GM23338 (cell line): ENCODE results near the gene IRF2BPL. TPM values are rescaled to one million over a fixed set of nuclear protein-coding genes. Genes with fewer than 3 reads are reported as not detected.

Experiments
- ATAC-seq: fragments of 200-7000 bp; cut with Tn5 transposase; 3 replicates; pipeline ENCODE4 v1.9.1; 2020
- DNase-seq: peaks from one replicate; pipeline ENCODE4 v3.0.0-alpha.2; 2015; ENCODE audit warnings: low spot score
- H2AFZ ChIP-seq: fragments of 200-600 bp; sonication (generic); 2 replicates; pipeline ENCODE4 v1.8.0; 2016; ENCODE audit warnings: antibody characterized with exemption, mild to moderate bottlenecking, moderate library complexity
- H3F3A ChIP-seq: fragments of 200-600 bp; sonication (generic); replicated peaks from 2 replicates; pipeline ENCODE4 v1.8.0; 2017; ENCODE audit warnings: antibody characterized with exemption, mixed run types, low read depth
- H3K27ac ChIP-seq: fragments of 200-600 bp; sonication (generic); 2 replicates; pipeline ENCODE4 v1.6.1; 2016; ENCODE audit warnings: low read depth
- H3K27me3 ChIP-seq: fragments of 200-600 bp; sonication (generic); 2 replicates; pipeline ENCODE4 v1.8.0; 2016; ENCODE audit warnings: mild to moderate bottlenecking, mixed run types, moderate library complexity; ENCODE audit not compliant: insufficient read depth
- H3K36me3 ChIP-seq: fragments of 200-600 bp; sonication (generic); 2 replicates; pipeline ENCODE4 v1.8.0; 2016; ENCODE audit warnings: mild to moderate bottlenecking; ENCODE audit not compliant: insufficient read depth
- H3K4me1 ChIP-seq: fragments of 200-600 bp; sonication (generic); 2 replicates; pipeline ENCODE4 v1.8.0; 2016; ENCODE audit warnings: mild to moderate bottlenecking, moderate library complexity; ENCODE audit not compliant: insufficient read depth
- H3K4me2 ChIP-seq: fragments of 200-600 bp; sonication (generic); 2 replicates; pipeline ENCODE4 v1.7.1; 2017; ENCODE audit warnings: mixed run types
- H3K4me3 ChIP-seq: fragments of 200-600 bp; sonication (generic); 2 replicates; pipeline ENCODE4 v1.6.1; 2016; ENCODE audit warnings: mixed run types
- H3K79me2 ChIP-seq: fragments of 200-600 bp; sonication (generic); replicated peaks from 2 replicates; pipeline ENCODE4 v1.8.0; 2017; ENCODE audit warnings: mild to moderate bottlenecking; ENCODE audit not compliant: insufficient read depth
- H3K9me2 ChIP-seq: fragments of 200-600 bp; sonication (generic); 2 replicates; pipeline ENCODE4 v1.8.0; 2017; ENCODE audit not compliant: insufficient read depth
- H4K20me1 ChIP-seq: fragments of 200-600 bp; sonication (generic); replicated peaks from 2 replicates; pipeline ENCODE4 v1.8.0; 2017; ENCODE audit warnings: mild to moderate bottlenecking; ENCODE audit not compliant: insufficient read depth
- H3K27ac Mint-ChIP-seq: 2 replicates; pipeline ENCODE4 v1.8.0; 2020; ENCODE audit warnings: inconsistent platforms, mild to moderate bottlenecking, moderate library complexity, mixed read lengths
- H3K27me3 Mint-ChIP-seq: 3 replicates; pipeline ENCODE4 v1.8.0; 2022; ENCODE audit warnings: low read depth, mild to moderate bottlenecking, moderate library complexity, mixed read lengths, inconsistent platforms; ENCODE audit not compliant: insufficient read depth, poor library complexity
- H3K36me3 Mint-ChIP-seq: 3 replicates; pipeline ENCODE4 v1.8.0; 2021; ENCODE audit warnings: low read depth, mild to moderate bottlenecking, inconsistent platforms, moderate library complexity, mixed read lengths
- H3K4me1 Mint-ChIP-seq: 3 replicates; pipeline ENCODE4 v1.8.0; 2020; ENCODE audit warnings: mild to moderate bottlenecking, inconsistent platforms, mixed read lengths
- H3K4me3 Mint-ChIP-seq: 3 replicates; pipeline ENCODE4 v1.8.0; 2021; ENCODE audit warnings: moderate library complexity, mild to moderate bottlenecking, inconsistent platforms, mixed read lengths
- H3K9me3 Mint-ChIP-seq: 3 replicates; pipeline ENCODE4 v1.8.0; 2020; ENCODE audit warnings: moderate library complexity, mild to moderate bottlenecking, inconsistent platforms, mixed read lengths
- CREB1 ChIP-seq: fragments of 250-450 bp; sonication (Bioruptor Pico); IDR thresholded peaks from 2 replicates; pipeline ENCODE4 v1.5.0; 2020; ENCODE audit warnings: low read depth, mild to moderate bottlenecking, moderate library complexity
- EZH2 ChIP-seq: fragments of 200-600 bp; sonication (generic); IDR thresholded peaks from one replicate; pipeline ENCODE4 v1.8.0; 2017; ENCODE audit warnings: antibody characterized with exemption, mild to moderate bottlenecking, low read depth; ENCODE audit not compliant: unreplicated experiment
- EZH2phosphoT487 ChIP-seq: fragments of 200-600 bp; sonication (generic); IDR thresholded peaks from one replicate; pipeline ENCODE4 v1.8.1; 2018; ENCODE audit warnings: antibody characterized with exemption; ENCODE audit not compliant: unreplicated experiment
- NANOG ChIP-seq: IDR thresholded peaks from 2 replicates; pipeline ENCODE4 v1.6.1; 2016; ENCODE audit warnings: antibody characterized with exemption, borderline replicate concordance
- STAT1 ChIP-seq: IDR thresholded peaks from one replicate; pipeline ENCODE4 v1.6.1; 2016; ENCODE audit warnings: antibody characterized with exemption; ENCODE audit not compliant: unreplicated experiment
- ZNF462 ChIP-seq: fragments of 250-450 bp; sonication (Bioruptor Pico); IDR thresholded peaks from 2 replicates; pipeline ENCODE4 v1.5.0; 2020; ENCODE audit warnings: mild to moderate bottlenecking, moderate library complexity
- polyA plus RNA-seq: library from polyadenylated mRNA; unstranded; fragments of >200 nt; fragmentation: Nextera tagmentation; extraction: Ambion mirVana; gene quantifications from 2 replicates; pipeline ENCODE4 v1.2.1, GENCODE V29; 2016
- total RNA-seq: library from RNA; depleted of rRNA; stranded (reverse); fragments of >200 nt; shearing (Covaris generic); gene quantifications from 2 replicates; pipeline ENCODE4 v1.2.3, GENCODE V29; 2014
- TF ChIP-seq, protein P1 (sequence below): IDR thresholded peaks from one replicate; pipeline ENCODE4 v1.6.1; 2018; ENCODE audit warnings: antibody characterized with exemption; ENCODE audit not compliant: unreplicated experiment

The IRF2BPL gene
- total and polyA plus RNA-seq, 2 experiments from 2014 or later: 11.2 to 119 TPM

DNA sequence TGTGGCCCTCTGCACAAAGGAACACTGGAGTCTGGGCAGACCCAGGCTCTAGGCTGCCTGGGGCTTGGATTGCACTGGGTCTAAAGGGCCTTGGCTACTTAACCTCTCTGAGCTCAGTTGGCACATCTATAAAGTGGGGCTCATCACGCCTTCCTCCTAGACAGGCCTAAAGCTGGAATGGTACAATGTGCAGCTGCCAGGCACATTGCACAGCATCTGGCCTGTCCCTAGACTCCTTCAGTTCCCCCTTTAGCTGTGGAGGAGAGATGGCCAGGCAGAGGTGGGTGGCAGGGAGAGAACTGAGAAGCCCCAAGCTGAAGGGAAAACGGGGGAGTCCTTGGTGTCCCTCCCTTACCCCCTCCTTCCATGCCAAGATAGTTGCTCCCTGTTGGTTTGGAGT, 10.8 kb downstream of the IRF2BPL start:
- Mint-ChIP-seq H3K36me3 (no peaks in the 10 kb centered on the region), H3K27ac (no peak overlapping the region), H3K4me3 (no peak overlapping the region), H3K27me3 (peaks cover 13% of the 10 kb centered on the region), H3K4me1 (peaks cover 20% of the 10 kb centered on the region), H3K9me3 (no peaks in the 10 kb centered on the region; the same call in 2 of the 3 replicates)
- Histone ChIP-seq H3K4me2 (no peak overlapping the region), H3K4me3 (no peak overlapping the region), H3K9me2 (no peaks in the 10 kb centered on the region), H3K36me3 (no peaks in the 10 kb centered on the region), H3K27ac (no peak overlapping the region), H3F3A (peaks cover 8% of the 10 kb centered on the region), H4K20me1 (no peaks in the 10 kb centered on the region), H2AFZ (no peak overlapping the region), H3K27me3 (no peaks in the 10 kb centered on the region), H3K4me1 (peaks cover 12% of the 10 kb centered on the region), H3K79me2 (peaks cover 3% of the 10 kb centered on the region; the same call in 1 of the 2 replicates)
- no peak for DNase-seq
- no peak for TF ChIP-seq NANOG
- no peak for TF ChIP-seq ZNF462 (CRISPR knock-in tag)
- no peak for TF ChIP-seq EZH2
- TF ChIP-seq, protein P1, sequence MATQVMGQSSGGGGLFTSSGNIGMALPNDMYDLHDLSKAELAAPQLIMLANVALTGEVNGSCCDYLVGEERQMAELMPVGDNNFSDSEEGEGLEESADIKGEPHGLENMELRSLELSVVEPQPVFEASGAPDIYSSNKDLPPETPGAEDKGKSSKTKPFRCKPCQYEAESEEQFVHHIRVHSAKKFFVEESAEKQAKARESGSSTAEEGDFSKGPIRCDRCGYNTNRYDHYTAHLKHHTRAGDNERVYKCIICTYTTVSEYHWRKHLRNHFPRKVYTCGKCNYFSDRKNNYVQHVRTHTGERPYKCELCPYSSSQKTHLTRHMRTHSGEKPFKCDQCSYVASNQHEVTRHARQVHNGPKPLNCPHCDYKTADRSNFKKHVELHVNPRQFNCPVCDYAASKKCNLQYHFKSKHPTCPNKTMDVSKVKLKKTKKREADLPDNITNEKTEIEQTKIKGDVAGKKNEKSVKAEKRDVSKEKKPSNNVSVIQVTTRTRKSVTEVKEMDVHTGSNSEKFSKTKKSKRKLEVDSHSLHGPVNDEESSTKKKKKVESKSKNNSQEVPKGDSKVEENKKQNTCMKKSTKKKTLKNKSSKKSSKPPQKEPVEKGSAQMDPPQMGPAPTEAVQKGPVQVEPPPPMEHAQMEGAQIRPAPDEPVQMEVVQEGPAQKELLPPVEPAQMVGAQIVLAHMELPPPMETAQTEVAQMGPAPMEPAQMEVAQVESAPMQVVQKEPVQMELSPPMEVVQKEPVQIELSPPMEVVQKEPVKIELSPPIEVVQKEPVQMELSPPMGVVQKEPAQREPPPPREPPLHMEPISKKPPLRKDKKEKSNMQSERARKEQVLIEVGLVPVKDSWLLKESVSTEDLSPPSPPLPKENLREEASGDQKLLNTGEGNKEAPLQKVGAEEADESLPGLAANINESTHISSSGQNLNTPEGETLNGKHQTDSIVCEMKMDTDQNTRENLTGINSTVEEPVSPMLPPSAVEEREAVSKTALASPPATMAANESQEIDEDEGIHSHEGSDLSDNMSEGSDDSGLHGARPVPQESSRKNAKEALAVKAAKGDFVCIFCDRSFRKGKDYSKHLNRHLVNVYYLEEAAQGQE: no peak
- no peak for TF ChIP-seq EZH2phosphoT487
- TF ChIP-seq STAT1: no peak
- TF ChIP-seq CREB1 (CRISPR knock-in tag): no peak
- ATAC-seq: no peak
